GM23338 (cell line): ENCODE measurements around the gene AVP. TPM values are rescaled to one million over a fixed set of nuclear protein-coding genes. Genes with fewer than 3 reads are reported as not detected.

Experiments
- ATAC-seq: fragments of 200-7000 bp; cut with Tn5 transposase; 3 replicates; pipeline ENCODE4 v1.9.1; 2020
- DNase-seq: peaks from one replicate; pipeline ENCODE4 v3.0.0-alpha.2; 2015; ENCODE audit warnings: low spot score
- H2AFZ ChIP-seq: fragments of 200-600 bp; sonication (generic); 2 replicates; pipeline ENCODE4 v1.8.0; 2016; ENCODE audit warnings: antibody characterized with exemption, mild to moderate bottlenecking, moderate library complexity
- H3F3A ChIP-seq: fragments of 200-600 bp; sonication (generic); replicated peaks from 2 replicates; pipeline ENCODE4 v1.8.0; 2017; ENCODE audit warnings: antibody characterized with exemption, mixed run types, low read depth
- H3K27ac ChIP-seq: fragments of 200-600 bp; sonication (generic); 2 replicates; pipeline ENCODE4 v1.6.1; 2016; ENCODE audit warnings: low read depth
- H3K27me3 ChIP-seq: fragments of 200-600 bp; sonication (generic); 2 replicates; pipeline ENCODE4 v1.8.0; 2016; ENCODE audit warnings: mild to moderate bottlenecking, mixed run types, moderate library complexity; ENCODE audit not compliant: insufficient read depth
- H3K36me3 ChIP-seq: fragments of 200-600 bp; sonication (generic); 2 replicates; pipeline ENCODE4 v1.8.0; 2016; ENCODE audit warnings: mild to moderate bottlenecking; ENCODE audit not compliant: insufficient read depth
- H3K4me1 ChIP-seq: fragments of 200-600 bp; sonication (generic); 2 replicates; pipeline ENCODE4 v1.8.0; 2016; ENCODE audit warnings: mild to moderate bottlenecking, moderate library complexity; ENCODE audit not compliant: insufficient read depth
- H3K4me2 ChIP-seq: fragments of 200-600 bp; sonication (generic); 2 replicates; pipeline ENCODE4 v1.7.1; 2017; ENCODE audit warnings: mixed run types
- H3K4me3 ChIP-seq: fragments of 200-600 bp; sonication (generic); 2 replicates; pipeline ENCODE4 v1.6.1; 2016; ENCODE audit warnings: mixed run types
- H3K79me2 ChIP-seq: fragments of 200-600 bp; sonication (generic); replicated peaks from 2 replicates; pipeline ENCODE4 v1.8.0; 2017; ENCODE audit warnings: mild to moderate bottlenecking; ENCODE audit not compliant: insufficient read depth
- H3K9me2 ChIP-seq: fragments of 200-600 bp; sonication (generic); 2 replicates; pipeline ENCODE4 v1.8.0; 2017; ENCODE audit not compliant: insufficient read depth
- H4K20me1 ChIP-seq: fragments of 200-600 bp; sonication (generic); replicated peaks from 2 replicates; pipeline ENCODE4 v1.8.0; 2017; ENCODE audit warnings: mild to moderate bottlenecking; ENCODE audit not compliant: insufficient read depth
- H3K27ac Mint-ChIP-seq: 2 replicates; pipeline ENCODE4 v1.8.0; 2020; ENCODE audit warnings: inconsistent platforms, mild to moderate bottlenecking, moderate library complexity, mixed read lengths
- H3K27me3 Mint-ChIP-seq: 3 replicates; pipeline ENCODE4 v1.8.0; 2022; ENCODE audit warnings: low read depth, mild to moderate bottlenecking, moderate library complexity, mixed read lengths, inconsistent platforms; ENCODE audit not compliant: insufficient read depth, poor library complexity
- H3K36me3 Mint-ChIP-seq: 3 replicates; pipeline ENCODE4 v1.8.0; 2021; ENCODE audit warnings: low read depth, mild to moderate bottlenecking, inconsistent platforms, moderate library complexity, mixed read lengths
- H3K4me1 Mint-ChIP-seq: 3 replicates; pipeline ENCODE4 v1.8.0; 2020; ENCODE audit warnings: mild to moderate bottlenecking, inconsistent platforms, mixed read lengths
- H3K4me3 Mint-ChIP-seq: 3 replicates; pipeline ENCODE4 v1.8.0; 2021; ENCODE audit warnings: moderate library complexity, mild to moderate bottlenecking, inconsistent platforms, mixed read lengths
- H3K9me3 Mint-ChIP-seq: 3 replicates; pipeline ENCODE4 v1.8.0; 2020; ENCODE audit warnings: moderate library complexity, mild to moderate bottlenecking, inconsistent platforms, mixed read lengths
- CREB1 ChIP-seq: fragments of 250-450 bp; sonication (Bioruptor Pico); IDR thresholded peaks from 2 replicates; pipeline ENCODE4 v1.5.0; 2020; ENCODE audit warnings: low read depth, mild to moderate bottlenecking, moderate library complexity
- CTCF ChIP-seq, 2 experiments: fragments of 200-600 bp in 1 of 2; sonication (generic) in 1 of 2; conservative IDR thresholded peaks; 2 replicates each; pipeline versions ENCODE4 v1.5.1 to v1.6.1; 2016 to 2017; ENCODE audit warnings: antibody characterized with exemption in 2 of 2, low read depth in 2 of 2, mild to moderate bottlenecking in 2 of 2, moderate library complexity in 1 of 2
- ETS1 ChIP-seq: IDR thresholded peaks from 2 replicates; pipeline ENCODE4 v1.6.1; 2016; ENCODE audit warnings: antibody characterized with exemption
- EZH2 ChIP-seq: fragments of 200-600 bp; sonication (generic); IDR thresholded peaks from one replicate; pipeline ENCODE4 v1.8.0; 2017; ENCODE audit warnings: antibody characterized with exemption, mild to moderate bottlenecking, low read depth; ENCODE audit not compliant: unreplicated experiment
- EZH2phosphoT487 ChIP-seq: fragments of 200-600 bp; sonication (generic); IDR thresholded peaks from one replicate; pipeline ENCODE4 v1.8.1; 2018; ENCODE audit warnings: antibody characterized with exemption; ENCODE audit not compliant: unreplicated experiment
- JUNB ChIP-seq: IDR thresholded peaks from one replicate; pipeline ENCODE4 v1.6.1; 2016; ENCODE audit warnings: antibody characterized with exemption; ENCODE audit not compliant: unreplicated experiment
- NANOG ChIP-seq: IDR thresholded peaks from 2 replicates; pipeline ENCODE4 v1.6.1; 2016; ENCODE audit warnings: antibody characterized with exemption, borderline replicate concordance
- POLR2AphosphoS5 ChIP-seq: IDR thresholded peaks from 2 replicates; pipeline ENCODE4 v1.6.1; 2016; ENCODE audit warnings: antibody characterized with exemption, low read depth
- REST ChIP-seq: IDR thresholded peaks from one replicate; pipeline ENCODE4 v1.6.1; 2018; ENCODE audit warnings: antibody characterized with exemption; ENCODE audit not compliant: unreplicated experiment
- STAT1 ChIP-seq: IDR thresholded peaks from one replicate; pipeline ENCODE4 v1.6.1; 2016; ENCODE audit warnings: antibody characterized with exemption; ENCODE audit not compliant: unreplicated experiment
- ZNF114 ChIP-seq: fragments of 250-450 bp; sonication (Bioruptor Pico); IDR thresholded peaks from 2 replicates; pipeline ENCODE4 v1.5.0; 2020; ENCODE audit warnings: mild to moderate bottlenecking, moderate library complexity
- ZNF331 ChIP-seq: fragments of 250-450 bp; sonication (Bioruptor Pico); IDR thresholded peaks from 2 replicates; pipeline ENCODE4 v1.5.0; 2020; ENCODE audit warnings: low read depth, mild to moderate bottlenecking, moderate library complexity
- ZNF462 ChIP-seq: fragments of 250-450 bp; sonication (Bioruptor Pico); IDR thresholded peaks from 2 replicates; pipeline ENCODE4 v1.5.0; 2020; ENCODE audit warnings: mild to moderate bottlenecking, moderate library complexity
- polyA plus RNA-seq: library from polyadenylated mRNA; unstranded; fragments of >200 nt; fragmentation: Nextera tagmentation; extraction: Ambion mirVana; gene quantifications from 2 replicates; pipeline ENCODE4 v1.2.1, GENCODE V29; 2016
- total RNA-seq: library from RNA; depleted of rRNA; stranded (reverse); fragments of >200 nt; shearing (Covaris generic); gene quantifications from 2 replicates; pipeline ENCODE4 v1.2.3, GENCODE V29; 2014

The AVP gene
- total and polyA plus RNA-seq, 2 experiments from 2014 or later = 0.60 TPM; not detected in 1

GRCh38 chr20:3047486-3048419, 36.8 kb downstream of the AVP start:
- H3K27me3 ChIP-seq = no peaks in the 10 kb centered on the region
- peaks cover 18% of the 10 kb centered on the region; the same call in 1 of the 2 replicates for H3K36me3 ChIP-seq
- peaks cover 10% of the 10 kb centered on the region for H3K4me1 ChIP-seq
- peaks cover 13% of the 10 kb centered on the region for H3K27me3 Mint-ChIP-seq
- no peak overlapping the region for H3K27ac Mint-ChIP-seq
- peaks cover 39% of the 10 kb centered on the region for H3K36me3 Mint-ChIP-seq
- peaks cover 11% of the 10 kb centered on the region for H3K4me1 Mint-ChIP-seq
- ATAC-seq (no peak), DNase-seq (no peak)
- H3K27ac ChIP-seq = no peak overlapping the region
- peak overlapping the region; percentile 96 for H3K4me2 ChIP-seq
- TF ChIP-seq NANOG (no peak), EZH2 (no peak), JUNB (no peak), ZNF114 (CRISPR knock-in tag) (no peak), ETS1 (no peak), REST (no peak), POLR2AphosphoS5 (no peak), STAT1 (no peak), EZH2phosphoT487 (no peak), ZNF331 (CRISPR knock-in tag) (no peak), CTCF (conservative IDR thresholded peaks at IDR 0.05; ENCODE audit: low read depth in 2 of 2) (no peak), ZNF462 (no peak), CREB1 (CRISPR knock-in tag) (no peak)
- peaks cover 11% of the 10 kb centered on the region; the same call in 1 of the 2 replicates for H3F3A ChIP-seq
- H3K79me2 ChIP-seq = peaks cover 11% of the 10 kb centered on the region
- H3K4me3 Mint-ChIP-seq = peak overlapping the region; percentile 85
- peak overlapping the region; percentile 94 for H3K4me3 ChIP-seq
- H4K20me1 ChIP-seq = peaks cover 10% of the 10 kb centered on the region
- peaks cover 4% of the 10 kb centered on the region; the same call in 1 of the 2 replicates for H3K9me2 ChIP-seq
- no peak overlapping the region for H2AFZ ChIP-seq
- H3K9me3 Mint-ChIP-seq = no peaks in the 10 kb centered on the region
